Activated CD8-positive, alpha-beta memory T cell treated with anti-CD3 and anti-CD28 coated beads, Interleukin-2, amount 50 U/mL, for 4 hours (primary cell): Measurements from ENCODE around the gene ORC6.

Experiments used
- DNase-seq: peaks from one replicate; pipeline ENCODE4 v3.0.0-alpha.2; 2020

Gene ORC6

GRCh38 chr16:46733319-46733830 is 43.9 kb downstream of the ORC6 start:
- DNase-seq, result no peak

GRCh38 chr16:46736695-46737094 is 47.2 kb downstream of the ORC6 start:
- DNase-seq, result no peak

- no peak for DNase-seq
Measured at GRCh38 chr16:46737621-46738214, 48.3 kb downstream of the ORC6 start.

GRCh38 chr16:46739934-46740333 is 50.5 kb downstream of the ORC6 start:
- no peak for DNase-seq

GRCh38 chr16:46743232-46743719 is 53.8 kb downstream of the ORC6 start:
- no peak for DNase-seq

GRCh38 chr16:46745617-46746016 is 56.2 kb downstream of the ORC6 start:
- no peak for DNase-seq

- DNase-seq, result no peak
Measured at GRCh38 chr16:46746821-46747776, 57.6 kb downstream of the ORC6 start.
